Inferior parietal cortex (tissue), 1 donor: ENCODE measurements around the gene TENT5C.
"Not testable (repeated sequence)": the region's sequence is repeated elsewhere in the genome, so short reads cannot be mapped to it uniquely, and the experiment has no call there.

Experiments
- DNase-seq: peaks from one replicate; pipeline ENCODE4 v3.0.0-alpha.2; 2016; ENCODE audit errors: extremely low spot score

Gene TENT5C

DNA sequence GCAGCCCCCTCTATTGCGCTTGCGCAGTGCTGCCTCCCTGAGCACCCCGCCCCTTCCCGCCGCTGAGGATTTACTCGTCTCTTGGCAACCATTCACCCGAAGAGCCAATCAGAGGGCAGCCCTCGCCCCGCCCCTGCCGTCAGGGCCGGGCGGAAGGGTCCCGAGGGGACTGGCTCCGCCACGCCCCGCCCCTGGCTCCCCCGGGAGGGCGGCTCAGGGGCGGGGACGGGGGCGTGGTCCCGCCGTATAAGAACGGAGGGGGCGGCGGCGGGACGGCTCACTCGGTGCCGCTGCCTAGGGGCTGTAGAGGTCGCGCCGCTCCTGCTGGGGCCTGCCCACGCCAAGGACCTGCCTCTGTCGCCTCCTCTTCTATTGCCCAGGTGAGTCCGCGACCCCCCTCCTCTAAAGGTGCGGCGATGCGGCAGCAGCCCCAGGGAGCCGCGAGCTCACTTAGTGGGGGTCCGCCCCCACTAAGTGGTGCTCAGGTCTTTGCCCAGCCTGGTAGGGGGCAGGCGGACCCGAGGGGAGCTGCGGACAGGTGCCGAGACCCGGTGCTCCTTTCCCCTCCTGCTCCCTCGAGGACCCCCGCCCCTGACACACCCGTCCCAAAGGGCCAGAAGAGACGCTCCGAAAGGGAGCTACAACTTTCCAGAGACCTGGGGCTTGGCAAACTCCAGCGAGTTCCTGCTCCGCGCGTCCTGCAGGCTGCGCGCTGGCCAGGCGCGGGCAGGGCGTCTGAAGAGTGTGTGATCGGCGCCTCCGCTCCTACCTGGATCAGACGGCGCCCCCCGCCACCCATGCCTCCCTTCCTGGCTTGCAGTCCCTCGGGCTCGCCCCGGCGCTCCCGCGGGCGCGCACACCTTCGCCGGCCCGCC, at the start of gene TENT5C:
TENT5C (plus strand) TSS at position 275 of the 875 bp plus-strand sequence. CDS start 16,821 bp downstream, outside the sequence.
- peak; percentile 95 for DNase-seq

DNA sequence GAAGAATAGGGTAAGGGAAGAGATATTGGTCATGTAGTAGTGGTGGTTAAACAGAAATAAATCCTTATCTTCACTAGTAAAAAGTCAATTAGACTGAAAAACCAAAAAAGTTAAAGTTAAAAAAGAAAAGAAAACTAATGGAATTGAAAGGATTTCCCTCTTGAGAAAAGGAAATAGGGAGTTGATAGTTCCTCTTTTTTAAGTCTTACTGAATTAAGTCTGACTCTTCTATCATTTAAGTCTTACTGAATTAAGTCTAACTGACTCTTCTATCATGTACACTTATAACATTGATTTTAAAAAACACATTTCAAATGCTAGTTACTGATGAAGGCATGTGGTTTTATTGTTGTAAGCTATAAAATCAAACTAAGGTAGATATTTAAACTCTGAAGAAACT, 49.5 kb upstream of the TENT5C start:
- no peak for DNase-seq

DNA sequence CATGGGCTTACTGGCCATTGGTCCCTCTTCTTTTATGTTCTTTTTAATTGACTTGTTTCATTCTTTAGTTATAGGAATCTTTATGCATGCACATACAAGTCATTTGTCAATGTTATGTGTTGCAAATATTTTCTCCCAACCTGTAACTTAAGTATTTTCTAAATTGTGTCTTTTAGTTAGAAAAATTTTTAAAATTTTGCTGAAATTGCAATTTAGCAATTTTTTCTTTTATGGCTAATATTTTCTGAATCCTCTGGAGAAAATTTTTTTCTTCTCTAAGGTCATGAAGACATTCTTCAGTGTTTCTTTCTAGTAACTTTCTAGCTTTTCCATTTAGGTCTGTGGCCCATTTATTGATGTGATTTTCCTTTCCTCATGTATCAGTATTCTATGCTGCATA, 48.9 kb upstream of the TENT5C start:
- no peak for DNase-seq

GRCh38 chr1:117558451-117558850, 47.4 kb upstream of the TENT5C start:
- not testable (repeated sequence) for DNase-seq

DNA sequence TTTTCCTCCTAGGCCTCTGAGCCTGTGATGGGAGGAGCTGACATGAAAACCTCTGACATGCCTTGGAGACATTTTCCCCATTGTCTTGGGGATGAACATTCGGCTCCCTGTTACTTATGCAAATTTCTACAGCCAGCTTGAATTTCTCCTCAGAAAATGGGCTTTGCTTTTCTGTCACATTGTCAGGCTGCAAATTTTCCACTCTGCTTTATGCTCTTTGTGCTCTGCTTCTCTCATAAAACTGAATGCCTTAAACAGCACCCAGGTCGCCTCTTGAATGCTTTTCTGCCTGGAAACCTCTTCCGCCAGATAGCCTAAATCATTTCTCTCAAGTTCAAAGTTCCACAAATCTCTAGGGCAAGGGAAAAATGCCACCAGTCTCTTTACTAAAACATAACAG, 46.7 kb upstream of the TENT5C start:
- DNase-seq = no peak

DNA sequence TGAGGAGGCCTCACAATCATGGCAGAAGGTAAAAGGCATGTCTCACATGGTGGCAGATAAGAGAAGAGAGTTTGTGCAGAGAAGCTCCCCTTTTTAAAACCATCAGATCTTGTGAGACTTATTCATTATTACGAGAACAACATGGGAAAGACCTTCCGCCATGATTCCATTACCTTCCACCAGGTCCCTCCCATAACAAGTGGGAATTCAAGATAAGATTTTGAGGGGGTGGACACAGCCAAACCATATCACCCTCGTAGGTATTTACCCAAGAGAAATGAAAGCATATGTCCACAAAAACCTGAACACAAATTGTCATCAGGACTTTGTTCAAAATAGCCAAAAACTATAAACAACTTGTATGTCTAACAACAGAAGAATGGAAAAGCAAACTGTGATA, 45.9 kb upstream of the TENT5C start:
- DNase-seq = no peak

- no peak for DNase-seq
Measured at GRCh38 chr1:117561071-117561470, 44.8 kb upstream of the TENT5C start.

- DNase-seq = no peak
Measured at GRCh38 chr1:117561551-117561950, 44.3 kb upstream of the TENT5C start.

- no peak for DNase-seq
Measured at GRCh38 chr1:117562581-117563491, 43.0 kb upstream of the TENT5C start.

DNA sequence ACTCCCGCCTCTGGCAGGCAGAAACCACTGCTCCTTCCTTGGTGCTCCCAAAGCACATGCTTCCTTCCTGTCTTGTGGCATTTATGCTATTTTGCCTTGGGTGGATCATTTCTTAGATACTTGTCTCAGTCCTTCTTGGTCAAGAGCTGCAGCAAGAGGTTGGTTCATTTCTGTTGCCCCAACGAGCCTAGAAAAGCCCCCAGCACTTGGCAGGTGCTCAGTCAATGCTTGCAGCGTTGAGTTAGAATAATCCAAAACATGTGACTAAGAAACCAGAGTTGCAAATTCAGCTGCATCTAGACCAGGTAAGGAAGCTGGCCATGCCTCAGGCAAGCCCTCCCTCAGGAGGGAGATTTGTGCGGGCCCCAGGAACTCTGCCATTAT, 42.4 kb upstream of the TENT5C start:
- DNase-seq = no peak

- DNase-seq = no peak
Measured at GRCh38 chr1:117564227-117565075, 41.4 kb upstream of the TENT5C start.

DNA sequence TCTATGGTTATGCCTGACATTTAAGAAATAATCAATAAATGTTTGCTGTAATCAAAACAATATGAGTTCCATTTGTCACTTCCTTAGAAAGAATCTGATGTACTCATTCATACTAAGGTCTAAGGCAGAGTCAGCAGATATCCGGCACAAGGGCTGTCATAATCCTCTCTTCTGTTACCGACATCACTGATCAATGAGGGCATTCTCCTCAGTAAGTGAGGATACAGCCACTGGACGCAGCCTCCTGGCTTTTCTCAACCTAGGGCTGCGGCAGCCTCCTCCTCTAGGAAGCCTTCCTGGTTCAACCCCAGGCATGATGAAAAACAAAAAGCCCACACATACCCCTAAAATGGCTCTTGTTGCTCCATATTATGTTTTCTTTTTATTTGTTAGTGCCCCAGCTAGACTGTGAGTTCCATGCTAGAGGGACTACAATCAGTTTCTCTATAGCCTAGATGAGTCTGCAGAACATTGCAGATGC, 40.7 kb upstream of the TENT5C start:
- DNase-seq = no peak

GRCh38 chr1:117565745-117566455, 39.9 kb upstream of the TENT5C start:
- DNase-seq = no peak

DNA sequence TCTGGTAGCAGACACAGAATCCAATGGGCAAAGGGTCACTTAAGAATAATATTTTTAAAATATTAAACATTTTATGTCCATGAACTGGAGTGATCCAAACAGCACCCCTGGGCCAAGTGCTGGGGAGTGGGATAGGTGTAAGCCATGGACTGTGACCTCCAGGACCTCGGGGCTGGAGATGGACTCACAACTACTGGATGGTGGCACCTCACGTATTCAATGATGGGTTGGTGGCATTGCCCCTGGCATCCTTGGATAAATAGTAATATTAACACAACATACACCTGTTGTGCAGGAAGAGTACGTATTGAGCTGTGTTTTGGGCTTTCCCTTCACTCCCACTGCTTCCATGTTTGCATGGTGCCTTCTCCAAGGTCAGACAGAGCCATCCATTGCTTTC, 39.3 kb upstream of the TENT5C start:
- no peak for DNase-seq

GRCh38 chr1:117567435-117567834, 38.4 kb upstream of the TENT5C start:
- no peak for DNase-seq

GRCh38 chr1:117567976-117568375, 37.9 kb upstream of the TENT5C start:
- no peak for DNase-seq

- no peak for DNase-seq
Measured at GRCh38 chr1:117568999-117569398, 36.8 kb upstream of the TENT5C start.

DNA sequence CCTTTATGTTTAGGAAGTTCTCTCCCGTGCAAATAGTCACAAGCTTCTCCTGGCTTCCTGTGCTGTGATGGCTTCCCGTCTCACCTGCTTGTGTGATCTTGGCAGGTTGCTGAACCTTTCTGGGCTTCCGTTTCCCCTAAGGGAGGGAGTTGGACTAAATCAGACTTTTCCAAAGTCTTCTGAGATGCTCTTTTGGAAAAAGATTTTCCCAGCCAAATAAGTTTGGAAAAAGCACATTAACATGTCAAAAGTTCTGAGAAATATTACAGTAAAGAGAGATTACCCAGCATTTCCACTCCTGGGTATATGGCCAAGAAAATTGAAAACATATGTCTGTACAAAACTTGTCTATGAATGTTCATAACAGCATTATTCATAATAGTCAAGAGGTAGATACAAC, 36.0 kb upstream of the TENT5C start:
- no peak for DNase-seq

DNA sequence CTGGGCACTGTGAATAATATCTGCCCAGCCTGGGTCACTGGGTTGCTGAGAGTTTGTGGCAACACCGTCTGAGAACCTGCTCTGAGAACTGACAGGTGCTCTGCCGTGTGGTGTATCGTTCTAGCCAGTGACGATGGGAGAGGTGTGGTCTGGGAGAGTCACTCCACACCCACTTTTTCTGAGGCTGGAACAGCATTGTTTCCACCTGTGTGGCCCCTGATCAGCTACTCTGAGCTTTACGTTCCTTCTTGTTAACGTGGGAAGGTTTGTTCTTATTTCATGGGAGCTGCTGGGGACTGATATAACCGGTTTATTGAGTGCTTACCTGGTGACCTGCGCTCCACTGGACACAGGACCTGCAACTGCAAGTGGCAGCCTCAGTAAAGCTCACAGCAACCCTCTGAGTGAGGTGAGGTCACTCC, 34.8 kb upstream of the TENT5C start:
- no peak for DNase-seq

- DNase-seq = no peak
Measured at GRCh38 chr1:117571496-117571895, 34.4 kb upstream of the TENT5C start.

DNA sequence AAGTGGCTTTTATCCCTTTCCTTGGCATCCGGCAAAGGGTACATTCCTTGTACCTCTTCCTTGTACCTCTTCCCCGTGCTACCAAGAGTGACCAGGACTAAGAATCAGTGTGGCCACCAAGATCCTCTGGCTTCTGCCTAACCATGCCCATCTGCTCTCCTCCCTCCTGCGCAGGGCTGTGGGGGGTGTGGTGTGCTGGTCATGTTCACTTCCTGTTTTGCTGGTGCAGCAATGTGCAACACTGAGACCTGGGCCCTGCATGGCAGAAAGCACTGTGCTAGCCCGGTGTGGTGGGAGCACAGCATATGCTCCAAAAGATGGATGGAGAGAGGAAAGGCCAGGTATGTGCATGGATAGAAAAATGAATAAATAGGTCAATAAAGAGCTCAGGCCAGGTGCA, 33.3 kb upstream of the TENT5C start:
- no peak for DNase-seq
